HEK293 (cell line): ENCODE measurements around the gene PRRT1.

Experiments used
- CTCF ChIA-PET: fragments of 350-600 bp; formaldehyde crosslinking; extraction: SDS; loops from one replicate; lab custom pipeline; 2021; ENCODE audit warnings: antibody characterized with exemption; lab: Yijun Ruan, JAX
- POLR2A ChIA-PET: fragments of 300-600 bp; formaldehyde crosslinking; extraction: SDS; loops from one replicate; lab custom pipeline; 2020; ENCODE audit warnings: antibody characterized with exemption, inconsistent platforms; lab: Yijun Ruan, JAX
- H3K27ac ChIP-seq: fragments of 200-500 bp; sonication (Bioruptor generic); 2 replicates; pipeline ENCODE4 v1.5.1; 2014; ENCODE audit warnings: low read depth, low read length, control low read depth, inconsistent platforms; ENCODE audit errors: extremely low read depth
- H3K36me3 ChIP-seq, 2 experiments: fragments of 200-500 bp in 1 of 2; sonication (Bioruptor generic) in 1 of 2; 1 replicate in 1 of 2; 2 replicates in 1 of 2; pipeline ENCODE4 v1.5.1; 2014 to 2017; ENCODE audit warnings: inconsistent platforms in 2 of 2, low read length in 2 of 2; ENCODE audit not compliant: control insufficient read depth in 2 of 2, insufficient read depth in 1 of 2
- H3K4me1 ChIP-seq: fragments of 200-500 bp; sonication (Bioruptor generic); 2 replicates; pipeline ENCODE4 v1.5.1; 2014; ENCODE audit warnings: mild to moderate bottlenecking, low read length, inconsistent platforms; ENCODE audit not compliant: control insufficient read depth, insufficient read depth
- H3K4me3 ChIP-seq: 2 replicates; pipeline ENCODE4 v1.5.1; 2011; ENCODE audit warnings: low read depth, mild to moderate bottlenecking, control low read depth, low read length, moderate library complexity
- H3K9me3 ChIP-seq: fragments of 200-500 bp; sonication (Bioruptor generic); 2 replicates; pipeline ENCODE4 v1.5.1; 2014; ENCODE audit warnings: low read depth, low read length, inconsistent platforms; ENCODE audit not compliant: control insufficient read depth, insufficient read depth
- GLIS1 ChIP-seq: fragments of 450-650 bp; formaldehyde crosslinking; IDR thresholded peaks from 2 replicates; pipeline ENCODE4 v1.5.1; 2016; ENCODE audit warnings: missing biosample characterization, missing genetic modification characterization
- KLF1 ChIP-seq: fragments of 450-650 bp; formaldehyde crosslinking; IDR thresholded peaks from 2 replicates; pipeline ENCODE4 v1.5.1; 2016; ENCODE audit warnings: missing biosample characterization, missing genetic modification characterization
- ZBTB17 ChIP-seq: fragments of 450-650 bp; formaldehyde crosslinking; IDR thresholded peaks from 2 replicates; pipeline ENCODE4 v1.5.1; 2016; ENCODE audit warnings: missing biosample characterization, missing genetic modification characterization
- ZBTB8A ChIP-seq: fragments of 450-650 bp; formaldehyde crosslinking; IDR thresholded peaks from 2 replicates; pipeline ENCODE4 v1.5.1; 2016; ENCODE audit warnings: missing biosample characterization, missing genetic modification characterization
- ZFHX2 ChIP-seq: fragments of 450-650 bp; formaldehyde crosslinking; conservative IDR thresholded peaks from 2 replicates; pipeline ENCODE4 v1.5.1; 2016; ENCODE audit warnings: missing biosample characterization, missing genetic modification characterization
- ZIC2 ChIP-seq: fragments of 450-650 bp; formaldehyde crosslinking; IDR thresholded peaks from 2 replicates; pipeline ENCODE4 v1.5.1; 2016; ENCODE audit warnings: missing biosample characterization, missing genetic modification characterization
- ZNF121 ChIP-seq: fragments of 450-650 bp; formaldehyde crosslinking; IDR thresholded peaks from 2 replicates; pipeline ENCODE4 v1.5.1; 2016; ENCODE audit warnings: missing biosample characterization, missing genetic modification characterization
- ZNF19 ChIP-seq: fragments of 450-650 bp; formaldehyde crosslinking; IDR thresholded peaks from 2 replicates; pipeline ENCODE4; 2016; ENCODE audit warnings: missing biosample characterization, missing genetic modification characterization, low read depth
- ZNF354C ChIP-seq: fragments of 450-650 bp; formaldehyde crosslinking; IDR thresholded peaks from 2 replicates; pipeline ENCODE4 v1.5.1; 2016; ENCODE audit warnings: missing biosample characterization, missing genetic modification characterization, low read depth, borderline replicate concordance
- ZNF704 ChIP-seq: fragments of 450-650 bp; formaldehyde crosslinking; IDR thresholded peaks from 2 replicates; pipeline ENCODE4 v1.5.1; 2016; ENCODE audit warnings: missing biosample characterization, missing genetic modification characterization
- ZNF76 ChIP-seq: fragments of 450-650 bp; formaldehyde crosslinking; IDR thresholded peaks from 2 replicates; pipeline ENCODE4; 2016; ENCODE audit warnings: low read depth, missing biosample characterization, missing genetic modification characterization, borderline replicate concordance
- ZNF768 ChIP-seq: fragments of 450-650 bp; formaldehyde crosslinking; IDR thresholded peaks from 2 replicates; pipeline ENCODE4 v1.5.1; 2018; ENCODE audit warnings: missing biosample characterization, mild to moderate bottlenecking, missing genetic modification characterization
- ZSCAN16 ChIP-seq: fragments of 450-650 bp; formaldehyde crosslinking; IDR thresholded peaks from 2 replicates; pipeline ENCODE4 v1.5.1; 2016; ENCODE audit warnings: missing biosample characterization, missing genetic modification characterization
- ZXDB ChIP-seq: fragments of 450-650 bp; formaldehyde crosslinking; IDR thresholded peaks from 2 replicates; pipeline ENCODE4 v1.5.1; 2016; ENCODE audit warnings: missing biosample characterization, missing genetic modification characterization
- TF ChIP-seq, protein P1 (sequence below): fragments of 450-650 bp; formaldehyde crosslinking; IDR thresholded peaks from 2 replicates; pipeline ENCODE4 v1.5.1; 2016; ENCODE audit warnings: missing biosample characterization, missing genetic modification characterization
- TF ChIP-seq, protein P2 (sequence below): fragments of 450-650 bp; formaldehyde crosslinking; IDR thresholded peaks from 2 replicates; pipeline ENCODE4 v1.5.1; 2016; ENCODE audit warnings: missing biosample characterization, missing genetic modification characterization
- TF ChIP-seq, protein P3 (sequence below): fragments of 450-650 bp; IDR thresholded peaks from 2 replicates; pipeline ENCODE4 v1.5.1; 2018; ENCODE audit warnings: missing biosample characterization, mild to moderate bottlenecking, missing genetic modification characterization
- TF ChIP-seq, protein P4 (sequence below): fragments of 450-650 bp; formaldehyde crosslinking; IDR thresholded peaks from 2 replicates; pipeline ENCODE4 v1.5.1; 2017; ENCODE audit warnings: missing biosample characterization, missing genetic modification characterization

The PRRT1 gene

DNA sequence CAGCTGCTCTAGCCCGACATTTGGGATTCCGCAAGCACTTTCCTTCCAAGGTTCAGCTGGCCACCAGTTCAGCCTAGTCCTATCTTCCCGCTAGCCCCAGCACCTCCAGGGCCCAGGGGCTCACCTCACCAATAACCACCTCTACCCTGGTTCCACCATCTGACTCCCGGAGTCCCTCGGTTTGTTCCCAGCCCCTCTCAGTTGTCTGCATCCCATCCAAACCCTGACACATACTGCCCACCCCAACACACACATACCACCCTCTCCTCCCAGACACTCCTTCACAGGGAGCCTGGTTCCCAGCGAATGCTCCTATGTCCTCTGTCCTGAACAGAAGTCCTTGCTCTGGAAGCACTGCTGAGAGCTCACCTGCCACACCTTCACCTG, 43.0 kb downstream of the PRRT1 start:
- Histone ChIP-seq H3K36me3 (peaks cover 0 to 13% of the 10 kb centered on the region in 2 experiments; a peak in 1 of 3 replicates), H3K9me3 (no peaks in the 10 kb centered on the region), H3K4me3 (no peak overlapping the region), H3K4me1 (peaks cover 9% of the 10 kb centered on the region; the same call in 1 of the 2 replicates), H3K27ac (no peak overlapping the region)
- ChIA-PET POLR2A (interaction anchor here (0.6 to 1.6 kb wide), 7 partner anchors 8 to 211 kb away, joined by 3 to 8 read pairs (median 4); partner anchors contain the start of gene ATF6B), CTCF (interaction anchor here (1.2 to 5.9 kb wide), 3 partner anchors 9 to 136 kb away, joined by 3 to 45 read pairs (median 4); a partner anchor contains a TSS)
- TF ChIP-seq, protein P1, sequence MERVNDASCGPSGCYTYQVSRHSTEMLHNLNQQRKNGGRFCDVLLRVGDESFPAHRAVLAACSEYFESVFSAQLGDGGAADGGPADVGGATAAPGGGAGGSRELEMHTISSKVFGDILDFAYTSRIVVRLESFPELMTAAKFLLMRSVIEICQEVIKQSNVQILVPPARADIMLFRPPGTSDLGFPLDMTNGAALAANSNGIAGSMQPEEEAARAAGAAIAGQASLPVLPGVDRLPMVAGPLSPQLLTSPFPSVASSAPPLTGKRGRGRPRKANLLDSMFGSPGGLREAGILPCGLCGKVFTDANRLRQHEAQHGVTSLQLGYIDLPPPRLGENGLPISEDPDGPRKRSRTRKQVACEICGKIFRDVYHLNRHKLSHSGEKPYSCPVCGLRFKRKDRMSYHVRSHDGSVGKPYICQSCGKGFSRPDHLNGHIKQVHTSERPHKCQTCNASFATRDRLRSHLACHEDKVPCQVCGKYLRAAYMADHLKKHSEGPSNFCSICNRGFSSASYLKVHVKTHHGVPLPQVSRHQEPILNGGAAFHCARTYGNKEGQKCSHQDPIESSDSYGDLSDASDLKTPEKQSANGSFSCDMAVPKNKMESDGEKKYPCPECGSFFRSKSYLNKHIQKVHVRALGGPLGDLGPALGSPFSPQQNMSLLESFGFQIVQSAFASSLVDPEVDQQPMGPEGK (tag by site-specific recombination): no peak
- no peak for TF ChIP-seq ZNF704 (tag by site-specific recombination)
- no peak for TF ChIP-seq GLIS1 (tag by site-specific recombination)
- TF ChIP-seq ZBTB8A (tag by site-specific recombination): no peak
- no peak for TF ChIP-seq ZNF121 (tag by site-specific recombination)
- no peak for TF ChIP-seq ZNF354C (tag by site-specific recombination)
- TF ChIP-seq, protein P2, sequence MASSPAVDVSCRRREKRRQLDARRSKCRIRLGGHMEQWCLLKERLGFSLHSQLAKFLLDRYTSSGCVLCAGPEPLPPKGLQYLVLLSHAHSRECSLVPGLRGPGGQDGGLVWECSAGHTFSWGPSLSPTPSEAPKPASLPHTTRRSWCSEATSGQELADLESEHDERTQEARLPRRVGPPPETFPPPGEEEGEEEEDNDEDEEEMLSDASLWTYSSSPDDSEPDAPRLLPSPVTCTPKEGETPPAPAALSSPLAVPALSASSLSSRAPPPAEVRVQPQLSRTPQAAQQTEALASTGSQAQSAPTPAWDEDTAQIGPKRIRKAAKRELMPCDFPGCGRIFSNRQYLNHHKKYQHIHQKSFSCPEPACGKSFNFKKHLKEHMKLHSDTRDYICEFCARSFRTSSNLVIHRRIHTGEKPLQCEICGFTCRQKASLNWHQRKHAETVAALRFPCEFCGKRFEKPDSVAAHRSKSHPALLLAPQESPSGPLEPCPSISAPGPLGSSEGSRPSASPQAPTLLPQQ (tag by site-specific recombination): no peak
- TF ChIP-seq ZNF76: no peak

DNA sequence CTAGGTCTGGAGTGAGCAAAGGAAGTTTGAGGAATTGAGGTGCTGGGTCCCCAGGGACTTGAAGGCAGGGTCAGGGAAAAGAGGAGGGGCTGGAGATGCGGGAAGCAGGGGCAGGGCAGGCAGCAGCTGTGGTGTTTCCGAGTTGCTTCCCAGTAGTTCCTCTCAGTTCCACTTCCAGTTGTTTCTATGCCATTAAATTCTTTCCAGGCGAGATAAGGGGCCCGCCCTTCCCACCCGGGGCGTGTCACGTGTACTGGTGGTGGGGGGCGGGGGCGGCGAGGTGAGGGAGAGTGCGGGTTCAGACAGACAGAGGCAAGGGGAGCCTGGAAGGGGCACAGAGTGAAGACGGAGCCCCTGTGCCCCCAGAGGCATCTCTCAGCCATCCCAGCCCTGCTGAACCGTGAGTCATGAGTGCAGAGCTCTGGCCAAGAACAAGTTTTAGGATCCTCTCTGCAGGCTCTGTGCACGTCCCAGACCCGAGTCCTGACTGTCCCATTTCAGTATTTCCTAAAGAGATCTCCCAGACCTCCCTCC, 43.6 kb downstream of the PRRT1 start:
- Histone ChIP-seq H3K27ac (no peak overlapping the region), H3K9me3 (no peaks in the 10 kb centered on the region), H3K36me3 (peaks cover 0 to 7% of the 10 kb centered on the region in 2 experiments; a peak in 1 of 3 replicates), H3K4me1 (peaks cover 9% of the 10 kb centered on the region; the same call in 1 of the 2 replicates), H3K4me3 (no peak overlapping the region)
- TF ChIP-seq ZBTB17 (peak; percentile 35; the same call in 1 of the 2 replicates), ZNF19 (tag by site-specific recombination) (no peak), ZXDB (tag by site-specific recombination) (no peak), GLIS1 (tag by site-specific recombination) (peak; percentile 58), ZNF768 (no peak), KLF1 (tag by site-specific recombination) (peak; percentile 87), ZFHX2 (0 out of 2 replicates have a peak, but pooled peaks have one; percentile 14), ZIC2 (tag by site-specific recombination) (peak; percentile 36; the same call in 1 of the 2 replicates), ZSCAN16 (tag by site-specific recombination) (peak; percentile 91)
- TF ChIP-seq, protein P1 (tag by site-specific recombination): peak; percentile 22; the same call in 1 of the 2 replicates
- TF ChIP-seq, protein P3, sequence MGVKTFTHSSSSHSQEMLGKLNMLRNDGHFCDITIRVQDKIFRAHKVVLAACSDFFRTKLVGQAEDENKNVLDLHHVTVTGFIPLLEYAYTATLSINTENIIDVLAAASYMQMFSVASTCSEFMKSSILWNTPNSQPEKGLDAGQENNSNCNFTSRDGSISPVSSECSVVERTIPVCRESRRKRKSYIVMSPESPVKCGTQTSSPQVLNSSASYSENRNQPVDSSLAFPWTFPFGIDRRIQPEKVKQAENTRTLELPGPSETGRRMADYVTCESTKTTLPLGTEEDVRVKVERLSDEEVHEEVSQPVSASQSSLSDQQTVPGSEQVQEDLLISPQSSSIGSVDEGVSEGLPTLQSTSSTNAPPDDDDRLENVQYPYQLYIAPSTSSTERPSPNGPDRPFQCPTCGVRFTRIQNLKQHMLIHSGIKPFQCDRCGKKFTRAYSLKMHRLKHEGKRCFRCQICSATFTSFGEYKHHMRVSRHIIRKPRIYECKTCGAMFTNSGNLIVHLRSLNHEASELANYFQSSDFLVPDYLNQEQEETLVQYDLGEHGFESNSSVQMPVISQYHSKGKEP: no peak
- TF ChIP-seq, protein P4, sequence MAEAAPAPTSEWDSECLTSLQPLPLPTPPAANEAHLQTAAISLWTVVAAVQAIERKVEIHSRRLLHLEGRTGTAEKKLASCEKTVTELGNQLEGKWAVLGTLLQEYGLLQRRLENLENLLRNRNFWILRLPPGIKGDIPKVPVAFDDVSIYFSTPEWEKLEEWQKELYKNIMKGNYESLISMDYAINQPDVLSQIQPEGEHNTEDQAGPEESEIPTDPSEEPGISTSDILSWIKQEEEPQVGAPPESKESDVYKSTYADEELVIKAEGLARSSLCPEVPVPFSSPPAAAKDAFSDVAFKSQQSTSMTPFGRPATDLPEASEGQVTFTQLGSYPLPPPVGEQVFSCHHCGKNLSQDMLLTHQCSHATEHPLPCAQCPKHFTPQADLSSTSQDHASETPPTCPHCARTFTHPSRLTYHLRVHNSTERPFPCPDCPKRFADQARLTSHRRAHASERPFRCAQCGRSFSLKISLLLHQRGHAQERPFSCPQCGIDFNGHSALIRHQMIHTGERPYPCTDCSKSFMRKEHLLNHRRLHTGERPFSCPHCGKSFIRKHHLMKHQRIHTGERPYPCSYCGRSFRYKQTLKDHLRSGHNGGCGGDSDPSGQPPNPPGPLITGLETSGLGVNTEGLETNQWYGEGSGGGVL (tag by site-specific recombination): peak; percentile 46
- POLR2A ChIA-PET: interaction anchor here (0.7 to 1.6 kb wide), 4 partner anchors 9 to 210 kb away, joined by 3 to 5 read pairs (median 4); partner anchors contain the start of gene ATF6B
- CTCF ChIA-PET: interaction anchor here (0.7 to 5.9 kb wide), 4 partner anchors 9 to 331 kb away, joined by 3 to 45 read pairs (median 4); a partner anchor contains a TSS
